Astrocyte of the spinal cord (primary cell): ENCODE data around the gene PRAMEF9.
"Not testable (repeated sequence)": the region's sequence is repeated elsewhere in the genome, so short reads cannot be mapped to it uniquely, and the experiment has no call there.

Experiments
- DNase-seq: peaks from one replicate; pipeline ENCODE4 v3.0.0; 2011; ENCODE audit warnings: low read depth, low spot score
- H3K4me3 ChIP-seq: 2 replicates; pipeline ENCODE4 v1.5.1; 2011; ENCODE audit warnings: low read depth, mild to moderate bottlenecking, low read length, moderate library complexity
- in situ Hi-C: cut with HindIII; loops from 2 replicates; pipeline ENCODE4 v1.10.0; 2017; ENCODE audit warnings: low sequenced_read_pairs
- TF ChIP-seq, protein P1 (sequence below): IDR thresholded peaks from 2 replicates; pipeline ENCODE4 v1.5.1; 2012; ENCODE audit warnings: low read depth, mild to moderate bottlenecking, low read length, inconsistent platforms

The PRAMEF9 gene

DNA sequence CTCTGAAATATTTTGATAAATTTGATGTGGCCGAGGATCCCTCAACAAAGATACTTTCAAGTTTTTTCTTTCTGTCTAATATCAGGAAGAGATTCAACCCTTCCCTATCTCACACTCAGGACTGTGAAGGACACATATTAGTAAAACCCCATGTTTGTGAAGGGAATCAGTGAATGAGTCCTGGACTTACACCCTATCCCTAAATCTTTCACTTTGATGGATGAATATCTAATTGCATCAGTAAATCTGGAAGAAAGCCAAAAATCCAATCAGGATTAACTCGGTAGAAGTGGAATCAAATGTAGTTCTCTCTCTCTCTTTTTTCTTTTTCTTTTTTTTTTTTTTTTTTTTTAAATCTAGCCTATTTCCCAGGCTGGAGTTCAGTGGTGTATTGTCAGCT lies at the start of gene PRAMEF9:
Gene PRAMEF9, plus strand, starts transcription at position 301 of the 400 bp plus-strand sequence. CDS start 3,433 bp downstream, outside the sequence.
- in situ Hi-C loops, H3K4me3 ChIP-seq, DNase-seq: not testable (repeated sequence)

DNA sequence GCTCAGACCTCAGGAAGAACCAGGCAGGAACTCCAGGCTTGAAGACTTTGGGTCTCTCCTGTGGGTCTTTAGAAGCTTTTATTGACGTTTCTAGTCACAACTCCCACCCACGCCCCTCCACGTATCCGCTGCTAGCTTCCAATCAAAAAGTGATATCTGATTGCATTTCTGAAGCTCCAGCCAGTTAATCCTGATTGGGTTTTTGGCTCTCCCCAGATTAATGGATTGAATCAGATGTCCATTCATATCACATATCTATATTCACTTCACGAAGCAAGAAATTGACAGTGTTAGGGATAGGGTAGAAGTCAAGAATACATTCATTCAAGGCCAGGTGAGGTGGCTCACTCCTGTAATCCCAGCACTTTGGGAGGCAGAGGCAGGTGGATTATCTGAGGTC lies 15.7 kb upstream of the PRAMEF9 start, which contains the start of gene PRAMEF26:
Gene PRAMEF26, minus strand, starts transcription at position 101 of the 400 bp plus-strand sequence. CDS start 2,914 bp downstream, outside the sequence.
- H3K4me3 ChIP-seq, DNase-seq, in situ Hi-C loops: not testable (repeated sequence)

DNA sequence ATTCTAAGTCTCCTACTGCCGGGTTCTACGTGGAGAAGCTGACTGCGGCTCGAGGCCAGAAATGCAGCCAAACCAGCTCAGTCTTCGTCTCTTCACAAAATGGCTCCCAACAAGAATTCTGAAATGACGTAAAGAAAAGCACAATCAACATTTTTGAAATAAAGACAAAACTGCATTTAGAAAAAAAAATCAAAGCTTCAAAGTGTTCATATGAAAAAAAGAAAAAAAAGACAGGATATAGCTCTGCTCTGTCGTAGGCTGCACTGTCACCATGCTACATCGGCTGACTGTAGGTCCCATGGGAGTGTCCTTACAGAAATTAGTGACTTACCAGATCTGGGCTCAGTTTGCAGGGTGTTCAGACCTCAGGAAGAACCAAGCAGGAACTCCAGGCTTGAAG lies 6.1 kb upstream of the PRAMEF9 start, which contains the start of gene HNRNPCL4:
Gene HNRNPCL4, minus strand, starts transcription at position 101 of the 400 bp plus-strand sequence. CDS start 164 bp downstream, outside the sequence.
- in situ Hi-C loops, DNase-seq, H3K4me3 ChIP-seq: not testable (repeated sequence)

DNA sequence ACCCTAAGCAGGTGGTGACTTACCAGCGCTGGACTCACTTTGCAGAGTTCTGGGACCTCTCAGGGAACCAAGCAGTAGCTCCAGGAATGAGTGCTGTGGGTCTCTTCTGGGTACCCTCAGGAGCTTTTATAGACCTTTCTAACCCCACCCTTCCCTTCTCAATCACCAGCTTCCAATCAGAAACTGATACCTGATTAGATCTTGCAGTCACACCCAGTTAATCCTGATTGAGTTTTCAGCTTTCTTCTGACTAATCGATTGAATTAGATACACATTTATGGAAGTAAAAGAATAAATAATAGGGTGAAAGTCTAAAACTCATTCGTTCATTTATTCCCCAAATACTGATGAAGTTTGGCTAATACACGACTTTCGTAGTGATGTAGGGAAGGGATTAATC lies 29.7 kb downstream of the PRAMEF9 start, which contains the start of gene PRAMEF13:
Gene PRAMEF13, minus strand, starts transcription at position 101 of the 400 bp plus-strand sequence. CDS start 1,820 bp downstream, outside the sequence.
- DNase-seq, in situ Hi-C loops, H3K4me3 ChIP-seq: not testable (repeated sequence)

DNA sequence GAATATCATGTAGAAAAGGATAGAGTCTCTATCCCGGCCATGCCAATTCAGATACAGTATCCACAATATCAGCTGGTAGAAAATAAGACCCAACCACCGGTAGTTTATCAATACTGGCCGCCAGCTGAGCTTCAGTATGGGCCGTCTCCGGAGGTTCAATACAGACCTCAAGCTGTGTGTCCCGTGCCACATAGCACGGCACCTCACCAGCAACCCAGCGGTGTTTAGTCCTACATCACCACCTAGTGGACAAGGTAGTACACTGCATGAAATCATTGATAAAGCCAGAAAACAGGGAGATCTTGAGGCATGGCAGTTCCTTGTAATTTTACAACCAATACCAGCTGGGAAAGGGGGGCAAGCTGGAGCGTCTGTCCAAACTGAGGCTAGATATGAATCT lies 37.1 kb downstream of the PRAMEF9 start:
- in situ Hi-C loops, H3K4me3 ChIP-seq, DNase-seq: not testable (repeated sequence)

DNA sequence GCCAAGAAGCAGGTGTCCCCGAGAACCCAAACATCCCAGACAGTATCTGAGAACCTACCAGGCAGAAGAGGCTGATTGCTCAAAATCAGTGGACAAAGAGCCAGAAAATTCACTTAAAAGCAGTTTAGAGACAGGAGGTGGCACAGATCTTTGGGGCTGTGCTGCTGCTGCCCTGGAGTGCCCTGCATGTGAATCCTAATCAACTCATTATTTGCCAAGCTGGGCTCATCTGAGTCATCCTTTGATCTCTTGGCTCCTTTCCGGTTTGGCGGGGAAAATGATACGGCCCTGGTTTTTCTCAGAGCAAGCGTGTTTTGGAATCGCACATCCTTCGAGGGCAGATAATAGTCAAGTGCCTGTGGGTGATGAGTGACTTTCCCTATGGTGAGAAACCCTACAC lies 45.0 kb downstream of the PRAMEF9 start:
- DNase-seq, H3K4me3 ChIP-seq, in situ Hi-C loops: not testable (repeated sequence)

DNA sequence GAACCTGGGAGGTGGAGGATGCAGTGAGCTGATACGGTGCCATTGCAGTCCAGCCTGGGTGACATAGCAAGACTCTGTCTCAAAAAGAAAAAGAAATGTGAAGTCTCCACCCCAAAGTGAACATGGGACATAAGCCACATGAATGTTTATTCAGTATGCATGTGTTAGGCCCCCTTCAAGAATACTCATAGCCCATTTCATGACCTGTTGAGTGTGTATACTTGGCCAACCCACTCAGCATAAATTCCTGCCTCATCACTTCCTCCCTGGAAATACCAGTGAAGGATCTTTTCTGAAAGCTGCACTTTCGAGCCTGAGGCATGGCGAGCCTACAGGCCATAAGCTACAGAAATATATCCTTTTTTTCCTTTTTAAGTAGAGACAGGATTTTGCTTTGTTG lies 47.6 kb downstream of the PRAMEF9 start:
- in situ Hi-C loops, DNase-seq, H3K4me3 ChIP-seq: not testable (repeated sequence)

DNA sequence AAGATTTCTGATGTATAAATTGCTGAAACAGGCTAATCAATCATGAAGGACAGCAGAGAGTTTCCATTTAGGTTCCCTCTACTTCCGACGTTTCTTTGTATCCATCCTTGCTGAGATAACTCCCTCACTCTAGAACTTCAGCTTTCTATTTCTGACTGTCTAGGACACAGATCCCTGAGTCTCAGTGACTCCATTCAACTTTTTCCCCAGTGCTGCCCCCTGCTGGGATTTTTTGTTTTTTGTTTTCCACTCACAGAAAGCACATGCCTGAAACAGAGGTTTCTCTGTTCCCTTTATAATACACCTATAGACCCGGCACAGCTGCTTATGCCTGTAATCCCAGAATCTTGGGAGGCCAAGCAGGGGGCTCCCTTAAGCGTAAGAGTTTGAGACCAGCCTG lies 51.1 kb downstream of the PRAMEF9 start:
- H3K4me3 ChIP-seq, DNase-seq, in situ Hi-C loops: not testable (repeated sequence)

DNA sequence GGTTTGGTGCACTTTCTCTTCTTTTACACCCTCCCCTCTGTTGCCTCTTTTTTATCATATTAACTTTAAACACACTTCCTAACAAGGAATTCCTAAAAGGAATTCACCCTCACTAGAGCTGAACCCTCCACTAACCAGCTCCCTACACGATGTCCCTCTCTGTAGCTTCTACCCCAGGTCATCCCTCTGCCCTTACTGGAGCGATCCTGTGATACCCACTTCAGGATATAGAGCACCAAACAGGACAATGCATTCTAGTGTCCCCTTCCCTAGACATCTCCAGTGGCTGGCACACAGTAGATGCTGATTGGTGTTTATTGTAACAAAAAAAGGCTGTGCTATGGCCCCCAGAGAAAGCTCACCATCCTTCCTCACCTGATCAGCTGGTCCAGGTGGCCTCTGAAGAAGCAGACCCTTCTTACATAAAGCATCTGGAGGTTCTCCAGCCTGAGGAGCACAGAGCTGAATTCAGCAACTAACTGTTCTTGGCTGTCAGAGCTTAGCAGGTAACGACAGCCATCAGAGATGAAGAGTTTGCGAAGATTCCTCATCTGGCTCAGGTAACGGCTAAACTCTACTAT lies 52.9 kb downstream of the PRAMEF9 start:
- H3K4me3 ChIP-seq = no peak overlapping the region
- TF ChIP-seq, protein P1, sequence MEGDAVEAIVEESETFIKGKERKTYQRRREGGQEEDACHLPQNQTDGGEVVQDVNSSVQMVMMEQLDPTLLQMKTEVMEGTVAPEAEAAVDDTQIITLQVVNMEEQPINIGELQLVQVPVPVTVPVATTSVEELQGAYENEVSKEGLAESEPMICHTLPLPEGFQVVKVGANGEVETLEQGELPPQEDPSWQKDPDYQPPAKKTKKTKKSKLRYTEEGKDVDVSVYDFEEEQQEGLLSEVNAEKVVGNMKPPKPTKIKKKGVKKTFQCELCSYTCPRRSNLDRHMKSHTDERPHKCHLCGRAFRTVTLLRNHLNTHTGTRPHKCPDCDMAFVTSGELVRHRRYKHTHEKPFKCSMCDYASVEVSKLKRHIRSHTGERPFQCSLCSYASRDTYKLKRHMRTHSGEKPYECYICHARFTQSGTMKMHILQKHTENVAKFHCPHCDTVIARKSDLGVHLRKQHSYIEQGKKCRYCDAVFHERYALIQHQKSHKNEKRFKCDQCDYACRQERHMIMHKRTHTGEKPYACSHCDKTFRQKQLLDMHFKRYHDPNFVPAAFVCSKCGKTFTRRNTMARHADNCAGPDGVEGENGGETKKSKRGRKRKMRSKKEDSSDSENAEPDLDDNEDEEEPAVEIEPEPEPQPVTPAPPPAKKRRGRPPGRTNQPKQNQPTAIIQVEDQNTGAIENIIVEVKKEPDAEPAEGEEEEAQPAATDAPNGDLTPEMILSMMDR = no peak
- DNase-seq = no peak
- in situ Hi-C loops = no loop called here

DNA sequence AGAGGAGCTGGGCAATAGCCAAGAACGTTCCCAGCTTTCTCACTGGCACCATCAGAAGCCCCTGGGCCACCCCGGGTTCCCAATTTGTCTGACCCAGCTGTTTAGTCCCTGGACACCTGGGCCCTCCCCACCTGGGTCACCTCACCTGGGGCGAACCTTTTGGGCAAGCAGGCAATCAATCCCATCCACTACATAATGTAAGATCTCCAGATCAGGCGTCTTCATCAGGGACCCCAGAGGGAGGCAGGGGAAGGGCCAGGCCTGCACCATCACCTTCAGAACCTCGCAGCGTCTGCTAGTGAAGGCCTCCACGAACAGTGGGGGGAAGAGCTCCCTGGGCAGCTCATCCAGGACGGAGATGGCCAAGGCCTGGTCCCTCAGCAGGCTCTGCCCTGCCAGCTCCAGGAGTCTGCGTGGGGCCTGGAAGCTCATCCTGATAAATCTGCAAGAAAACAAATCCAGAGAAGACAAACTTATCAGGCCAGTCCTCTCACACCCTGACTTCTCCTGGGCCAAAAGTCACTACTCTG lies 54.1 kb downstream of the PRAMEF9 start, which contains the start of gene PRAMEF18:
Gene PRAMEF18, minus strand, starts transcription at position 480 of the 530 bp plus-strand sequence. Its CDS starts 48 bp downstream, at position 432.
- in situ Hi-C loops, H3K4me3 ChIP-seq, DNase-seq: not testable (repeated sequence)

DNA sequence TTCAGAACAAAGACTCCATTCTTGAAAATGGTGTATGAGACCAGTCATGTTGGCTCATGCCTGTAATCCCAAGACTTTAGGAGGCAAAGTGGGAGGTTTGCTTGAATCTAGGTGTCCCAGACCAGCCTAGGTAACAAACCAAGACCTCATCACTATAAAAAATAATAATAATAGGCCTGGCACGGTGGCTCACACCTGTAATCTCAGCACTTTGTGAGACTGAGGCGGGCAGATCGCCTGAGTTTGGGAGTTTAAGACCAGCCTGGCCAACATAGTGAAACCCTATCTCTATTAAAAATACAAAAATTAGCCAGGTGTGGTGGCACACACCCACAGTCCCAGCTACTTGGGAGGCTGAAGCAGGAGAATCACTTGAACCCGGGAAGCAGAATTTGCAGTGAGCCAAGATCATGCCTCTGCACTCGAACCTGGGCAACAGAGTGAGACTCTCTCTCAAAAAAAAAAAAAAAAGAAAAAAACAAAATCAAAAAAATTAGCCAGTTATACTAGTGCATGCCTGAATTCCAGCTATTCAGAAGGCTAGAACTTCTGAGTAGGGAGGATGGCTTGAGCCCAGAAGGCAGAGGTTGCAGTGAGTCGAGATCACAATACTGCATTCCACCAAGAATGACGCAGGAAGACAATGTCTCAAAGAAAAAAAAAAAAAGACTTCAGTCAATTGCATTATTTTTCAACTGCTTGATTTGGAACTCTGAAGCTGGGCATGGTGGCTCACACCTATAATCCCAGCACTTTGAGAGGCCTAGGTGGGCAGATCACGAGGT lies 55.8 kb downstream of the PRAMEF9 start:
- H3K4me3 ChIP-seq, DNase-seq, in situ Hi-C loops: not testable (repeated sequence)
